ENCODE results near the gene RPS6KA5.
"Not testable (repeated sequence)": the region's sequence is repeated elsewhere in the genome, so short reads cannot be mapped to it uniquely, and the experiment has no call there.

Gene RPS6KA5

DNA sequence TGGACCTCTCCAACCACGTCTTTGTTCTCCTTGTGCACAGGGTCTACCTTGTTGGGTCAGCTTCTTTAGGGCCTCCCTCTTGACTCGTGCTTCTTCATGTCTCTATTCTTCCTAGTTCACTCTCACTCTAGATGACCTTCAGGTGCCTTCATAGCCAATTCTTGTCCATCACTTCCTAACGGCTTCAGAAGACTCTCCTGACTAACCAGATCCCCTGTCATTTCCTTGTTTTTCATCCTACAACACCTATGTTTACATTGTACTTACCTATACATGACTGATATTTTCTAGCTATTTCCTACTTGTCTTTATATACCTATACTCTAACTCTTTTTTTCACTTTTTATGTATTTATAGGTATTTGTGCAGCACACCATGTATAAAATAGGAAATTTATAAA lies 117.1 kb downstream of the RPS6KA5 start:
- H3K4me3 ChIP-seq (ENCODE audit: control insufficient read depth, low read depth, low read length) = no peak overlapping the region
- TF ChIP-seq, protein P1, sequence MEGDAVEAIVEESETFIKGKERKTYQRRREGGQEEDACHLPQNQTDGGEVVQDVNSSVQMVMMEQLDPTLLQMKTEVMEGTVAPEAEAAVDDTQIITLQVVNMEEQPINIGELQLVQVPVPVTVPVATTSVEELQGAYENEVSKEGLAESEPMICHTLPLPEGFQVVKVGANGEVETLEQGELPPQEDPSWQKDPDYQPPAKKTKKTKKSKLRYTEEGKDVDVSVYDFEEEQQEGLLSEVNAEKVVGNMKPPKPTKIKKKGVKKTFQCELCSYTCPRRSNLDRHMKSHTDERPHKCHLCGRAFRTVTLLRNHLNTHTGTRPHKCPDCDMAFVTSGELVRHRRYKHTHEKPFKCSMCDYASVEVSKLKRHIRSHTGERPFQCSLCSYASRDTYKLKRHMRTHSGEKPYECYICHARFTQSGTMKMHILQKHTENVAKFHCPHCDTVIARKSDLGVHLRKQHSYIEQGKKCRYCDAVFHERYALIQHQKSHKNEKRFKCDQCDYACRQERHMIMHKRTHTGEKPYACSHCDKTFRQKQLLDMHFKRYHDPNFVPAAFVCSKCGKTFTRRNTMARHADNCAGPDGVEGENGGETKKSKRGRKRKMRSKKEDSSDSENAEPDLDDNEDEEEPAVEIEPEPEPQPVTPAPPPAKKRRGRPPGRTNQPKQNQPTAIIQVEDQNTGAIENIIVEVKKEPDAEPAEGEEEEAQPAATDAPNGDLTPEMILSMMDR (IDR thresholded peaks at IDR 0.05; ENCODE audit: control insufficient read depth, insufficient read depth, low read depth, low read length, missing control alignments) = no peak
- DNase-seq (ENCODE audit: low read depth) = no peak

DNA sequence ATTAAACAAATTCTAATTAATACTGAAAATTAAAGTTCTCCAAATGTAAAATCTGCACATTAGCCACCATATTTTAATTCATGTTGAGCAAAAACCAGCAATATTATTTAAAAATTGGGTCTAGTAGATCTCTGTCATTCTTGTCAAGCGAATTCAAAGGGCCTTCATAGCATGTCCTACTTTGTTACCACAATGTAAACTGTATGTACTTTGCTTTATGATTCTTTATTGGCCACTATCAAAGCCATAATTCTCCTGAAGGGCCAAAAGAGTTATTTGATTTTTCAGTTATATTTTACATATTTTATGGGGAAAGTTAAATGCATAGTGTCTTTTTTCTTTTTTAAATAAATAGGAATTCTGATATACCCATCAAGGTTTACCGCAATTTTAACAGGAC lies 117.9 kb downstream of the RPS6KA5 start:
- DNase-seq (ENCODE audit: low read depth) = no peak
- TF ChIP-seq, protein P1 (IDR thresholded peaks at IDR 0.05; ENCODE audit: control insufficient read depth, insufficient read depth, low read depth, low read length, missing control alignments) = no peak
- H3K4me3 ChIP-seq (ENCODE audit: control insufficient read depth, low read depth, low read length) = no peak overlapping the region

DNA sequence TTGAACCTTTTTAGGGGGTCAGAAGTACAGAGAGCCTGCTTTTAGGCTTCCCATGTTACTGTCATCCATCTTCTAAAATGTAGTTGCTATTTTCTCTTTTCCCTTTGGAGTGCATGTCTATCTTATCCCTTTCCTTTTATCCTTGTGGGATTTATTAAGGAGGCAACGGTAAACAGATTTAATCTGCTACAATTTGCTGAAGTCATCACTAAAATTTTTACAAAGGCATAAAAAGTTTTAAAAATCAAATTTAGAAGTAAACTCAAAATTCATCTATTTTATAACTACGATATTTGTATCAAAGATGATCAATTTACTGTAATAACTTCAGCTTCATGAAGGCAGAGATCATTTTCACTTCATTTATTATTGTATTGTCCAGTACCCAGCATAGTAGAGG lies 118.7 kb downstream of the RPS6KA5 start:
- DNase-seq (ENCODE audit: low read depth) = no peak
- TF ChIP-seq, protein P1 (IDR thresholded peaks at IDR 0.05; ENCODE audit: control insufficient read depth, insufficient read depth, low read depth, low read length, missing control alignments) = no peak
- no peak overlapping the region for H3K4me3 ChIP-seq (ENCODE audit: control insufficient read depth, low read depth, low read length)

DNA sequence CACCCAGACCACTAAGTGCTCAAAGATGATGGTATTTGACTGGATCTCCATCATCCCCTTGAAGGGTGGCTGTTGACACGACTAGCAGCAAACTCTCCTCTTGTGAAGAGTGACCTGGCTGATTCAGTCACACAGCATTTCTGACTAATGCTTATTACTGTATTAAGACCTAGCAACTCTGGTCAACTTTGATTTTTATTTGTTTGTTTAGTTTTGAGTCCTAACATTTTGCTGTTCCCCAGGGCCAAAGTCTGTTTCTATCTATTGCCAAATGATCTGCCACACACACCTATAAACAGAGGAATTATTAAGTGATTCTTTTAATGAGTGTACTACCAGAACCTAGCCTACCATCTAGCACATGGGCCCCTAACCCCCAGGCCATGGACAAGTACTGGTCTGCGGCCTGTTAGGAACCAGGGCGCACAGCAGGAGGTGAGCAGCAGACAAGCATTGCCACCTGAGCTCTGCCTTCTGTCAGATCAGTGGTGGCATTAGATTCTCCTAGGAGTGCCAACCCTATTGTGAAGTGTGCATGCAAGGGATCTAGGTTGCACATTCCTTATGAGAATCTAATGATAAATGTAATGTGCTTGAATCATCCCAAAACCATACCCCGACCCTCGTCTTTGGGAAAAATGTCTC lies 120.0 kb downstream of the RPS6KA5 start:
- H3K4me3 ChIP-seq (ENCODE audit: control insufficient read depth, low read depth, low read length) = no peak overlapping the region
- TF ChIP-seq, protein P1 (IDR thresholded peaks at IDR 0.05; ENCODE audit: control insufficient read depth, insufficient read depth, low read depth, low read length, missing control alignments) = no peak
- DNase-seq (ENCODE audit: low read depth) = no peak

DNA sequence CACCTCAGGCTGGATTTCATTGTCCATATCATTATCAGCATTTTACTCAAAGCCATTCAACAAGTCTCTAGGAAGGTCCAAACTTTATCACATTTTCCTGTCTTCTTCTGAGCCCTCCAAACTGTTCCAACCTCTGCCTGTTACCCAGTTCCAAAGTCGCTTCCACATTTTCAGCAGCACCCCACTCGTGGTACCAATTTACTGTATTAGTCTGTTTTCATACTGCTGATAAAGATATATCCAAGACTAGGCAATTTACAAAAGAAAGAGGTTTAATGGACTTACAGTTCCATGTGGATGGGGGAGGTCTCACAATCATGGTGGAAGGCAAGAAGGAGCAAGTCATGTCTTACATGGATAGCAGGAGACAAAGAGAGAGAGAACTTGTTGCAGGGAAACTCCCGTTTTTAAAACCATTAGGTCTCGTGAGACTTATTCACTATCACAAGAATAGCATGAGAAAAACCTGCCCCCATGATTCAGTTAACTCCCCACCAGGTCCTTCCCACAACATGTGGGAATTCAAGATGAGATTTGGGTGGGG lies 121.1 kb downstream of the RPS6KA5 start:
- H3K4me3 ChIP-seq (ENCODE audit: control insufficient read depth, low read depth, low read length); DNase-seq (ENCODE audit: low read depth): not testable (repeated sequence)

DNA sequence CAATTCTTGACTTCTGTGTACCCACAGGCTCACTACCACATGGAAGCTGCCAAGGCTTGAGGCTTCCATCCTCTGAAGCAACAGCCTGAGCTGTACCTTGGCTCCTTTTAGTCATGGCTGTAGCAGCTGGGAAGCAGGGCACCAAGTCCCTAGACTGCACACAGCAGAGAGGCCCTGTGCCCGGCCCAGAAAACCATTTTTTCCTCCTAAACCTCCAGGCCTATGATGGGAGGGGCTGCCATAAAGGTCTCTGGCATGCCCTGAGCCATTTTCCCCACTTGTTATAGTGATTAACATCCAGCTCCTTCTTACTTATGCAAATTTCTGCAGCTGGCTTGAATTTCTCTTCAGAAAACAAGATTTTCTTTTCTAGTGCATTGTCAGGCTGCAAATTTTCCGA lies 121.8 kb downstream of the RPS6KA5 start:
- H3K4me3 ChIP-seq (ENCODE audit: control insufficient read depth, low read depth, low read length) = no peak overlapping the region
- DNase-seq (ENCODE audit: low read depth) = no peak
- TF ChIP-seq, protein P1 (IDR thresholded peaks at IDR 0.05; ENCODE audit: control insufficient read depth, insufficient read depth, low read depth, low read length, missing control alignments) = no peak

DNA sequence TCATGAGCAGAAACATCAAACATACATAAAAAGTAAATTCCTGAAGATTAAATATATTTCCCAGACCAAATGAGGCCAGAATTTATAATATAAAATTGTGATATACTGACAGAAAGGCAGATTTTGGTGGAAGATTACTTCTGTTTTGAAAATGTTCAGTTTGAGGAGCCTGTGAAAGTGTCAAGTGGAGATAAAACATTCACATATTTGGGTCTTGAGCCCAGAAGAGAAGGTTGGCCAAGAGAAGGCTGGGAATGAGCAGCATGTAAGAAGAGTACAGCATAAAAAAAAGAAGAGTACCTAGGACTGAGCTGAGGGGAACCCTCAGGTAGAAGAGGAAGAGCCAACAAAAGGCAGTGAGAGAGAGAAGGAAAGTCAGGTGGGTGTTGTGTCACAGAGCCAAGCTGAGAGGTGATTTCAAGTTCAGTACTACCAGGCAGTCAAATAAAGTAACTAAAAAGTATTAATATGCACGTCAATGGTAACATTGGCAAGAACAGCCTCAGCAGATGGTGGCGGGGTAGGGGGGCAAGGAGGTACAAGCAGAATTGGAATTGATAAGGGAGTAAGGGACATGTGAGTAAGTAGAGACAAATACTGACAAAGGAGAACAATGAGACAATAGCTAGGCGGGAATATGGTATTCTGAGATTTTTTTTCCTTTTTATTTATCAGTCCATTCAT lies 123.5 kb downstream of the RPS6KA5 start:
- no peak for DNase-seq (ENCODE audit: low read depth)
- TF ChIP-seq, protein P1 (IDR thresholded peaks at IDR 0.05; ENCODE audit: control insufficient read depth, insufficient read depth, low read depth, low read length, missing control alignments) = no peak
- no peak overlapping the region for H3K4me3 ChIP-seq (ENCODE audit: control insufficient read depth, low read depth, low read length)

All from AG09309 (cell line).